Tibial nerve (tissue), 4 donors: ENCODE measurements around the gene MME.

ENCODE experiments used
- CTCF ChIP-seq, 5 experiments: fragments of 200-600 bp in 3 of 5; fragments of 450-650 bp in 2 of 5; sonication (generic) in 3 of 5; IDR thresholded peaks; one replicate each; pipeline ENCODE4 v1.5.1; 2016 to 2019; ENCODE audit warnings: antibody characterized with exemption in 5 of 5, mild to moderate bottlenecking in 3 of 5, moderate library complexity in 2 of 5
- EP300 ChIP-seq, 2 donors: sonication (generic); formaldehyde crosslinking; IDR thresholded peaks; one replicate each; pipeline ENCODE4 v1.6.1; 2017; ENCODE audit warnings: antibody characterized with exemption in 2 of 2, mild to moderate bottlenecking in 1 of 2
- POLR2A ChIP-seq, 2 donors: fragments of 450-650 bp; IDR thresholded peaks; one replicate each; pipeline ENCODE4 v1.6.1; 2017; ENCODE audit warnings: antibody characterized with exemption in 2 of 2, mild to moderate bottlenecking in 2 of 2, moderate library complexity in 2 of 2

DNA sequence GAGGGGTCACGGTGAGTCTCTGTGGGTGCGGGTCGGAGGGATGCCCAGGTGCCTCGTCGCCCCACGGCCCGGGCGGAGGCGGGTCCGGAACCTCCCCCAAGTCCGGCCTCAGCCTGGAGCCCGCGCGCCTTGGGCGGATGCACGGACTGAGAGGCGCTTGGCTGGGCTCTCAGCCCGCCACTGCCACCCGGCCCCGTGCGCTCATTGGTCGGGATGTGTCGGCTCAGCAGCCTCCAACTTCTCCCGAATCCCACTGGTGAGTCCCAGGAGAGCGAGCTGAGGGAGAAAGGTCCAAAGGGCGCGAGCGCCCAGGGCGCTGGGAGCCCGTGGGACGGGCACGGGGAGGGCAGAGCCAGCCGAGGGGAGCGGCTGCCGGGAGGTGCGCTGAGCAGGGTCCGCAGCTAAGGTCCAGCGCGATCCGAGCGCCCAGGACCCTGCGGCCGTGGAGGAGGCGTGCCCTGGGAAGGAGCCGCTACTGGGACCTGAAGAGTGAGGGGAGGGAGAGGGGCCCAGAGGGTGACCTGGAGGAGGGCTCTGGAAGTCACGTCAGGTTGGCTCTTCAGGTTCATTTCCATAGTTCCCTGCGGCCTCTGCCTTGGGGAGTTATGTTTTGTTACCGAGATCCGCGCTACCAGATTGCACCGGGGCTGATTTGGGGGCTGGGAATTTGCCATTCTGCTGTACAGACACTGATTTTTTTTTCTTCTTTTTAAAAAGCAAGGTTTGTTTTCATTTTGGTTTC is at the start of gene MME:
- TF ChIP-seq CTCF (IDR thresholded peaks at IDR 0.05) (no peak), POLR2A (IDR thresholded peaks at IDR 0.05) (no peak), EP300 (IDR thresholded peaks at IDR 0.05) (peak in 1 of 2 donors; percentile 17)
